Natural killer cell treated with Interleukin-12 subunit alpha and Interleukin-12 subunit beta and Interleukin-15 and Interleukin-18, amount 100 ng/mL, for 72 hours (primary cell): Measurements from ENCODE around the gene LRRC4B. TPM values are rescaled to one million over a fixed set of nuclear protein-coding genes. Genes with fewer than 3 reads are reported as not detected.
A peak's percentile ranks its signal among the peaks of the same experiment; 100 is the strongest.
"Not testable (repeated sequence)": the region's sequence is repeated elsewhere in the genome, so short reads cannot be mapped to it uniquely, and the experiment has no call there.

Experiments used
- ATAC-seq, 2 donors: fragments of 150-1000 bp; cut with Tn5 transposase in 1 of 2; sonication (Bioruptor Pico), chemical (Tn5 transposase) in 1 of 2; 2 replicates each; pipeline ENCODE4 v1.10.0; 2021
- DNase-seq: peaks from one replicate; pipeline ENCODE4 v3.0.0; 2022; ENCODE audit warnings: low spot score
- H3K27ac Mint-ChIP-seq, 2 donors: 1 replicate in 1 of 2; 2 replicates in 1 of 2; pipeline ENCODE4 v1.8.0; 2022; ENCODE audit warnings: mixed read lengths in 2 of 2, mild to moderate bottlenecking in 1 of 2, moderate library complexity in 1 of 2
- H3K27me3 Mint-ChIP-seq, 2 donors: 1 replicate in 1 of 2; 2 replicates in 1 of 2; pipeline ENCODE4 v1.8.0; 2022; ENCODE audit warnings: mixed read lengths in 2 of 2
- H3K36me3 Mint-ChIP-seq: one replicate; pipeline ENCODE4 v1.8.0; 2022; ENCODE audit warnings: mixed read lengths
- H3K4me1 Mint-ChIP-seq, 2 donors: 1 replicate in 1 of 2; 2 replicates in 1 of 2; pipeline ENCODE4 v1.8.0; 2022; ENCODE audit warnings: low read depth in 2 of 2, mixed read lengths in 2 of 2, mild to moderate bottlenecking in 1 of 2
- H3K4me3 Mint-ChIP-seq: one replicate; pipeline ENCODE4 v1.8.0; 2022; ENCODE audit warnings: mixed read lengths
- H3K9me3 Mint-ChIP-seq: 2 replicates; pipeline ENCODE4 v1.8.0; 2022; ENCODE audit warnings: mixed read lengths
- total RNA-seq, 2 donors: library from RNA; stranded (reverse); gene quantifications; one replicate each; pipeline ENCODE4 v1.2.3, GENCODE V29; 2022

Gene LRRC4B
- total RNA-seq, 2 donors from 2014 or later: not detected

- ATAC-seq: no peak
- Mint-ChIP-seq H3K27me3 (peaks cover 14 to 16% of the 10 kb centered on the region in 2 donors), H3K4me3 (no peak overlapping the region), H3K36me3 (no peaks in the 10 kb centered on the region), H3K27ac (no peak overlapping the region), H3K4me1 (no peaks in the 10 kb centered on the region), H3K9me3 (no peaks in the 10 kb centered on the region)
- no peak for DNase-seq
These were observed 22.0 kb upstream of the LRRC4B start for GRCh38 chr19:50590191-50590590.

GRCh38 chr19:50581795-50582660 lies 13.8 kb upstream of the LRRC4B start:
- not testable (repeated sequence) for H3K4me3 Mint-ChIP-seq, DNase-seq, H3K27ac Mint-ChIP-seq, H3K9me3 Mint-ChIP-seq, H3K36me3 Mint-ChIP-seq, H3K4me1 Mint-ChIP-seq, ATAC-seq
- H3K27me3 Mint-ChIP-seq: peaks cover 12 to 15% of the 10 kb centered on the region in 2 donors

GRCh38 chr19:50580970-50581634 lies 12.9 kb upstream of the LRRC4B start:
- Mint-ChIP-seq H3K36me3 (no peaks in the 10 kb centered on the region), H3K27me3 (peaks cover 11 to 13% of the 10 kb centered on the region in 2 donors), H3K27ac (no peak overlapping the region), H3K4me3 (no peak overlapping the region), H3K4me1 (no peaks in the 10 kb centered on the region), H3K9me3 (no peaks in the 10 kb centered on the region)
- ATAC-seq (no peak), DNase-seq (no peak)

GRCh38 chr19:50580240-50580639 lies 12.0 kb upstream of the LRRC4B start:
- DNase-seq (no peak), ATAC-seq (no peak)
- Mint-ChIP-seq H3K4me3 (no peak overlapping the region), H3K9me3 (no peaks in the 10 kb centered on the region), H3K4me1 (no peaks in the 10 kb centered on the region), H3K27me3 (peaks cover 11 to 13% of the 10 kb centered on the region in 2 donors), H3K27ac (no peak overlapping the region), H3K36me3 (no peaks in the 10 kb centered on the region)

- H3K9me3 Mint-ChIP-seq, H3K4me1 Mint-ChIP-seq: not testable (repeated sequence)
These were observed 8.5 kb upstream of the LRRC4B start for GRCh38 chr19:50576769-50577168.

GRCh38 chr19:50573741-50574461 lies 5.7 kb upstream of the LRRC4B start:
- Mint-ChIP-seq H3K27ac (no peak overlapping the region), H3K36me3 (no peaks in the 10 kb centered on the region), H3K4me3 (no peak overlapping the region), H3K9me3 (no peaks in the 10 kb centered on the region), H3K4me1 (no peaks in the 10 kb centered on the region), H3K27me3 (peaks cover 10 to 23% of the 10 kb centered on the region in 2 donors)
- DNase-seq (no peak), ATAC-seq (no peak)

More at GRCh38 chr19:50576769-50577168, 8.5 kb upstream of the LRRC4B start:
- not testable (repeated sequence) for H3K36me3 Mint-ChIP-seq, H3K4me3 Mint-ChIP-seq, DNase-seq, H3K27ac Mint-ChIP-seq, ATAC-seq
- peaks cover 11 to 13% of the 10 kb centered on the region in 2 donors for H3K27me3 Mint-ChIP-seq

- Mint-ChIP-seq H3K9me3 (no peaks in the 10 kb centered on the region), H3K4me1 (peaks cover 5 to 6% of the 10 kb centered on the region in 2 donors), H3K36me3 (no peaks in the 10 kb centered on the region), H3K27me3 (peaks cover 23% of the 10 kb centered on the region in 2 donors), H3K27ac (no peak overlapping the region), H3K4me3 (no peak overlapping the region)
- DNase-seq (peak; percentile 40), ATAC-seq (no peak)
These were observed 2.8 kb upstream of the LRRC4B start for GRCh38 chr19:50570997-50571396.

- DNase-seq: peak; percentile 18
- Mint-ChIP-seq H3K4me3 (no peak overlapping the region), H3K27me3 (peaks cover 32 to 33% of the 10 kb centered on the region in 2 donors), H3K9me3 (no peaks in the 10 kb centered on the region), H3K4me1 (peaks cover 5 to 10% of the 10 kb centered on the region in 2 donors), H3K27ac (no peak overlapping the region), H3K36me3 (no peaks in the 10 kb centered on the region)
- ATAC-seq: no peak
These were observed 1.8 kb upstream of the LRRC4B start for GRCh38 chr19:50569938-50570540.

GRCh38 chr19:50568728-50569698 lies 778 bp upstream of the LRRC4B start:
- DNase-seq (peak; percentile 37), ATAC-seq (no peak)
- no peaks in the 10 kb centered on the region for H3K36me3 Mint-ChIP-seq
- H3K27ac Mint-ChIP-seq: no peak overlapping the region
- peaks cover 40 to 41% of the 10 kb centered on the region in 2 donors for H3K27me3 Mint-ChIP-seq
- no peak overlapping the region for H3K4me3 Mint-ChIP-seq
- no peaks in the 10 kb centered on the region for H3K9me3 Mint-ChIP-seq
- H3K4me1 Mint-ChIP-seq: peaks cover 5 to 10% of the 10 kb centered on the region in 2 donors

GRCh38 chr19:50567052-50567841 lies 988 bp downstream of the LRRC4B start:
- H3K36me3 Mint-ChIP-seq: no peaks in the 10 kb centered on the region
- H3K27ac Mint-ChIP-seq: no peak overlapping the region
- H3K27me3 Mint-ChIP-seq: peaks cover 46 to 47% of the 10 kb centered on the region in 2 donors
- no peak for DNase-seq
- H3K9me3 Mint-ChIP-seq: no peaks in the 10 kb centered on the region
- peaks cover 5 to 10% of the 10 kb centered on the region in 2 donors for H3K4me1 Mint-ChIP-seq
- no peak for ATAC-seq
- no peak overlapping the region for H3K4me3 Mint-ChIP-seq

- no peak overlapping the region for H3K4me3 Mint-ChIP-seq
These were observed 2.0 kb downstream of the LRRC4B start for GRCh38 chr19:50565984-50566903.

More at GRCh38 chr19:50565984-50566903, 2.0 kb downstream of the LRRC4B start:
- H3K27ac Mint-ChIP-seq: no peak overlapping the region
- H3K9me3 Mint-ChIP-seq: no peaks in the 10 kb centered on the region
- ATAC-seq: no peak
- no peak for DNase-seq
- no peaks in the 10 kb centered on the region for H3K36me3 Mint-ChIP-seq
- peaks cover 5 to 10% of the 10 kb centered on the region in 2 donors for H3K4me1 Mint-ChIP-seq
- H3K27me3 Mint-ChIP-seq: peaks cover 46 to 47% of the 10 kb centered on the region in 2 donors
